WI38 (cell line): ENCODE data around the gene ZFYVE28.
"Not testable (repeated sequence)": the region's sequence is repeated elsewhere in the genome, so short reads cannot be mapped to it uniquely, and the experiment has no call there.

ENCODE experiments used
- H3K4me3 ChIP-seq: 2 replicates; pipeline ENCODE4 v1.5.1; 2011; ENCODE audit warnings: low read depth, mild to moderate bottlenecking, control low read depth, low read length
- TF ChIP-seq, protein P1 (sequence below): IDR thresholded peaks from 2 replicates; pipeline ENCODE4 v1.5.1; 2012; ENCODE audit warnings: low read depth, mild to moderate bottlenecking, control low read depth, low read length

The ZFYVE28 gene

DNA sequence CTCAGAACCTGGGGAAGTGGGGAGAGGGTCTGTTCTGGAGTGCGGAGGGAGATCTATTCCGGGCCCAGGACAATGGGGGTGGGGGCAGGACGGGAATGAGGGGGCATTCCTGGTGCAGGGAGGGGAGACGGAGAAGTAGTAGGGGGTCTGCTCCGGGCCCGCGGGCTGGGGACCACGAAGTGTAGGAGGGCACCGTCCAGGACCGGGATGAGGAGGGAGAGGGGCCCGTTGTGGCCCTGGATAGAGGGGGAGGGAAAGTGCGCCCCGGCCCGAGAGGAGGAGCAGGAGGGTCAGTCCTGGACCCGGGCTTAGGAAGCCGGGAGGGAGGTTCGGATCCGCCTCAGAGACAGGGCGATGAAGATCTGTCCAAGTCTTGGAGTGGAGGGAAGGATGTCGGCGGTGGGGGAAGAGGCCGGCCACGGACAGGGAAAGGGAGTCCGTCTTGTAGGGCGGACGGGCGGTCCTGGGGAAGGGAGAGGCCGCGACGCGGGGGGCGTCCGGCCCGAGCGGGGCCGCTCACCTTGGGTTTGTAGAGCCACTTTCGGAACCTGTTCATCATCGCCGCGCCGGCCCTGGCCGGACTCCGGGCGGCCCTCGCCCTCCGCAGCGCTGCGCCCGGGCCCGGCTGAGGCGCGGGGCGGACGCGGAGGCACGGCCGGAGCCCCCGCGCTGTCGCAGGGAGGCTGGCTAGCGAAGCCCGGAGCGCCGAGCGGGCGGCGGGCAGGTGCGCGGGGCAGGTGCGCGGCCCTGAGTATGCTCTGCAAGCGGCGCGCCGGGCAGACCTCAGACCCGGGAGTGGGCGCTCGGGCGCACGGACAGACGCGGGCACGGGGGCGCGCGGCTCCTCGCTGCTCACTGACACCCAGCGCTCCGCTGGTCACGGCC is at the start of gene ZFYVE28:
Gene ZFYVE28 (minus strand): TSS at position 881 of the 885 bp plus-strand sequence. CDS start 322 bp downstream, at position 559.
- peak within 1 kb of the TSS; percentile 68 for H3K4me3 ChIP-seq
- TF ChIP-seq, protein P1, sequence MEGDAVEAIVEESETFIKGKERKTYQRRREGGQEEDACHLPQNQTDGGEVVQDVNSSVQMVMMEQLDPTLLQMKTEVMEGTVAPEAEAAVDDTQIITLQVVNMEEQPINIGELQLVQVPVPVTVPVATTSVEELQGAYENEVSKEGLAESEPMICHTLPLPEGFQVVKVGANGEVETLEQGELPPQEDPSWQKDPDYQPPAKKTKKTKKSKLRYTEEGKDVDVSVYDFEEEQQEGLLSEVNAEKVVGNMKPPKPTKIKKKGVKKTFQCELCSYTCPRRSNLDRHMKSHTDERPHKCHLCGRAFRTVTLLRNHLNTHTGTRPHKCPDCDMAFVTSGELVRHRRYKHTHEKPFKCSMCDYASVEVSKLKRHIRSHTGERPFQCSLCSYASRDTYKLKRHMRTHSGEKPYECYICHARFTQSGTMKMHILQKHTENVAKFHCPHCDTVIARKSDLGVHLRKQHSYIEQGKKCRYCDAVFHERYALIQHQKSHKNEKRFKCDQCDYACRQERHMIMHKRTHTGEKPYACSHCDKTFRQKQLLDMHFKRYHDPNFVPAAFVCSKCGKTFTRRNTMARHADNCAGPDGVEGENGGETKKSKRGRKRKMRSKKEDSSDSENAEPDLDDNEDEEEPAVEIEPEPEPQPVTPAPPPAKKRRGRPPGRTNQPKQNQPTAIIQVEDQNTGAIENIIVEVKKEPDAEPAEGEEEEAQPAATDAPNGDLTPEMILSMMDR: no peak

DNA sequence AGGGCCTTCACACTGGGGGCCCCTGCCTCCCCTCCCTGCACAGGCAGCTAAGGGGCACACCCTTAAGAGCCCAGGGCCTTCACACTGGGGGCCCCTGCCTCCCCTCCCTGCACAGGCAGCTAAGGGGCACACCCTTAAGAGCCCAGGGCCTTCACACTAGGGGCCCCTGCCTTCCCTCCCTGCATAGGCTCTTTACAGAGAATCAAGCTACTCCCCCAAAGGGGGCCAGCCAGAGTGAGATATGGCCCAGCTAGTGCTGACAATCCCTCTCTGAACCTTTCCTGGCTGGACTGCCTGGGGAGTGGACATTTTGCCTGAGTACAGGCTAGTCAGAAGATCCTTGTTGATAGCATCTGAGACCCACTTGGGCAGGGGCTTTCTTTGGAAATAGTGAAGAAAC is 47.1 kb upstream of the ZFYVE28 start:
- H3K4me3 ChIP-seq: not testable (repeated sequence)

DNA sequence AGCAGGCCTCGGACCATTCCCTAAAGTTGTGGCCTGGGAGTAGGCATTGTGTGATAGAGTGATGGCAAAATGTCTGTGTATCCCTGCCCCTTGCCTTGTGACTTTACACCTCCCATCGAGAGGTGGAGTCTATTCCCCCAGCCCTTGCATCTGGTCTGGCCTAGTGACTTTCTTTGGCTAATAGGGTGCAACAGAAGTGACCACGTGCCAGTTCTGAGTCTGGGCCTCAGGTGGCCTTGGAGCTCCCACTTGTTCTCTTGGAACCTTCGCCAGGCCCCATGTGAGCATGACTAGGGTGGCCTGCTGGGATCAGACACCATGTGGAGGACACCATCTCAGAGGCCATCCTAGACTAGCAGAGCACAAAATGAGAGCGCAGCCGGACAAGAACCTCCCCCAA is 46.6 kb upstream of the ZFYVE28 start:
- no peak overlapping the region for H3K4me3 ChIP-seq
- TF ChIP-seq, protein P1: no peak

DNA sequence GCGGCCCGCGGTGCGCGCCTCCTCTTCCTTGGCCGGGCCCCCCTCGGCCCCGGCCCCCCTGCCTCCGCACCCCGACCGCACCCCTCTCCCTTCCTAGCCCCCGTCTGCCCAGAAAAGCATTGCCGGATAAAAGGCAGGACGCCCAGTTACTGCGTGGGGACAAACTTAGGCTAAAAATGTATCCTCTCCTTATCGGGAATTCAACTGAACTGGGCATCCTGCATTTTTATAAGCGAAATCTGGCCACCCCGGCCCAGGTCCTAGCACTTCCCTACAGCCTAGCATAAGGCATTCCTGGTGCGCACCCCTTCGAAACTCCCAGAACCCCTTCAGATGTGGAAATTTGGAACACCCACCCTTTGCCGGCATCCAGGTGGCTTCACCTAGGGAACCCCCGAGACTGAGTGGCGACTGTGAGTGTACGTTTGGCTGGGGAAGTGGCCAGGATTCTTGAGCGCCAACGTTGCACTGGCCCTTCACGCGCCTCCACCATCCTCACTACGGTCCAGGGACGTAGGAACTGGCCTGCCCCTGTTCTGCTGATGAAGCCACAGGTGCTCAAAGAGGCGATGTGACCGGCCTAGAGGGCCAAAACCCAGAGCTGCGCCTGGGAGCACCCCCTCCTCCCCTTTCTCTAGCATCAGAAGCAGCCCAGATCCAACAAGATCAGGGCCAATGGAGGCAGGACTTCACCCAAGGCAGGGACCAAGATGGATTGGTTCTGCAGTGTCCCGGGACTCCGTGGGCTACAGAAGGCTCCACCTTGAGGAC is 44.7 kb upstream of the ZFYVE28 start:
- TF ChIP-seq, protein P1: no peak
- peak overlapping the region; percentile 49 for H3K4me3 ChIP-seq

DNA sequence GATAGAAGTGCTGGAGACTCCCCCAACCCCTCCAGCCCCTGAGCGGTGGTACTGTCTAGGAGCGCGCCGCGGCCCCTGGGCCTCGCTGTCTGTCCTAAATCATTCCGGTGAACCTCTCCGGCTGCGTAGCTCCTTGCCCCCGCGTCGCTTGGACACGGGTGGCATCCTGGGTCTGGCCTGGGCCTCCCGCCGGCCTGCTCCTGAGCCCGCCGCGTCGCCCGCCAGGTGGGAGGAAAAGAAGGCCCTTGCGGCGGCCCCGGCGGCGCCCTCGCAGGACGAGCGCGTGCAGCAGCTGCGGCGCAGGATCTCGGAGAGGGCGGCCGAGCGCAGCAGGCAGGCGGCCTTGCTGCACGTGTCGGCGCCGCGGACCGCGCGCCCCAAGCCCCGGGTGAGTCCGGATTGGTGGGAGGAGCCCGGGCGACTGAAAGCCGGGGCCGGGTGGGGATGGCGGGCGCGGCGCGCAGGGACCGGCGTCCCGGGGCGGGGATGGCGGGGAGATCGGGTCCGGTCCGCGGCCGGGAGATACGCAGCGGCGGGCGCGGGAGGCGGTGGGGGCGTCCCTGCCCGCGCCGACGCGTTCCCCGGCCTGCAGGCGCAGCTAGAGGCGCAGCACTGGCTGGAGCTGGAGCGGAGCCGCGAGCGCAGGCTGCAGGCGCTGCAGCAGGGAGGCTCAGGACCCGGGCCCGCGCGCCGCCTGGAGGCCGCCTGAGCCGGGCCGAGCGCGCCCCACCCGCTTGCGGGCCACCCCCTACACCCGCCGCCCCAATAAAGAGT is 44.0 kb upstream of the ZFYVE28 start:
- peak overlapping the region; percentile 49 for H3K4me3 ChIP-seq

DNA sequence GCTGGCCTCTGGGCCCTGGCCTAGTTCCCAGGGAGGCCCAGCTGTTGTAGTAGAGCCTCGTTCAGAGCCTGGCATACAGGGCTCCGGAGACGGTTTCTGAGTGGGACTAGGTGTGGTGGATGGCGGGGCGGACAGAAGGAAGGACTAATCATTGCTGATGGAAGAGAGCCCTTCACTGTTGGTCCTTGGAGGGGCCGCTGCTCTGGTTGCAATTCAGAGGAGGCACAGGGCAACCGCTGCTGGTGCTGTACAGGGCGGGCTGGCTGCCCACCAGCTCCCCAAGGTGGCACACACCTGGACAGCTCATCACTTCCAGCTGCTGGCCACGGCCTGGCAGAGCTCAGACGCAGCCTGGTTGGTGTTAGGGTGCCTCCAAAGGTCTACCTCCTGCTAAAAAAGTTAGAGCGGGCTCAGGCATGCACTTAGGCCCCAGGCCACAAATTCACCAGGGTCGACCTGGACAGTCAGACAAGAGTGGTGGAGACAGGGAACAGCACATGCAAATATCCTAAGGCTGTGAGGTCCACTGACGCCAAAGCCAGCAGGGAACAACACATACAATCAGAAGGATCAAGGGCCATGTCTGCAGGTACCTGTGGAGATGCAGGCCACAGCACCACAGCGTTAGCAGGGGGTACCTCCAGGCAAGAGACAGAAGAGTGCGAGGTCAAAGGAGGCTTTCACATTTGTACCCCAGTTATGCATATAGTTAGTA is 43.0 kb upstream of the ZFYVE28 start:
- TF ChIP-seq, protein P1: no peak
- no peak overlapping the region for H3K4me3 ChIP-seq

More for the DNA sequence above, 44.0 kb upstream of the ZFYVE28 start:
- TF ChIP-seq, protein P1: peak; percentile 29; the same call in 1 of the 2 replicates
